Measurements from ENCODE around the gene PTPRT.

PTPRT gene

GRCh38 chr20:42656130-42656529 is 533.6 kb downstream of the PTPRT start:
- no peak for TF ChIP-seq ZNF19 (tag by site-specific recombination; IDR thresholded peaks at IDR 0.05; ENCODE audit: low read depth)
- TF ChIP-seq BCL6B (tag by site-specific recombination; IDR thresholded peaks at IDR 0.05), result no peak
- TF ChIP-seq ZNF501 (tag by site-specific recombination; IDR thresholded peaks at IDR 0.05), result no peak
- TF ChIP-seq ZNF248 (tag by site-specific recombination; IDR thresholded peaks at IDR 0.05), result no peak
- no peak for TF ChIP-seq ZFP37 (tag by site-specific recombination; IDR thresholded peaks at IDR 0.05)
- no peak for TF ChIP-seq ZNF140 (tag by site-specific recombination; IDR thresholded peaks at IDR 0.05)
- TF ChIP-seq ZNF350 (tag by site-specific recombination; IDR thresholded peaks at IDR 0.05), result no peak
- no peak for TF ChIP-seq ZNF423 (tag by site-specific recombination; IDR thresholded peaks at IDR 0.05)
- TF ChIP-seq HOXC10 (CRISPR knock-in tag; IDR thresholded peaks at IDR 0.05), result no peak
- no peak for TF ChIP-seq ZNF48 (tag by site-specific recombination; IDR thresholded peaks at IDR 0.05)
- no peak for TF ChIP-seq ZNF768 (tag by site-specific recombination; IDR thresholded peaks at IDR 0.05)
- TF ChIP-seq ZNF624 (tag by site-specific recombination; IDR thresholded peaks at IDR 0.05), result no peak
- no peak for TF ChIP-seq ZFP69B (tag by site-specific recombination; IDR thresholded peaks at IDR 0.05)
- TF ChIP-seq SP7 (tag by site-specific recombination; IDR thresholded peaks at IDR 0.05), result no peak
- no peaks in the 10 kb centered on the region for H3K4me1 ChIP-seq (ENCODE audit: control insufficient read depth, insufficient read depth, low read length)
- no peaks in the 10 kb centered on the region for H3K9me3 ChIP-seq (ENCODE audit: control insufficient read depth, insufficient read depth, low read depth, low read length)
- H3K36me3 ChIP-seq (ENCODE audit: control insufficient read depth in 2 of 2, insufficient read depth in 1 of 2, low read length in 2 of 2), result no peaks in the 10 kb centered on the region
- POLR2A ChIA-PET, result no interaction called here
- CTCF ChIA-PET, result no interaction called here
- H3K4me3 ChIP-seq (ENCODE audit: low read depth, low read length), result no peak overlapping the region
- no peak overlapping the region for H3K27ac ChIP-seq (ENCODE audit: extremely low read depth, low read depth, low read length)

- CTCF ChIA-PET, result no interaction called here
- POLR2A ChIA-PET, result no interaction called here
- Histone ChIP-seq H3K4me1 (ENCODE audit: control insufficient read depth, insufficient read depth, low read length) (no peaks in the 10 kb centered on the region), H3K27ac (ENCODE audit: extremely low read depth, low read depth, low read length) (no peak overlapping the region), H3K36me3 (ENCODE audit: control insufficient read depth in 2 of 2, insufficient read depth in 1 of 2, low read length in 2 of 2) (no peaks in the 10 kb centered on the region), H3K9me3 (ENCODE audit: control insufficient read depth, insufficient read depth, low read depth, low read length) (no peaks in the 10 kb centered on the region), H3K4me3 (ENCODE audit: low read depth, low read length) (no peak overlapping the region)
- TF ChIP-seq HOXD13 (CRISPR knock-in tag; IDR thresholded peaks at IDR 0.05; ENCODE audit: borderline replicate concordance) (no peak), ZNF785 (tag by site-specific recombination; IDR thresholded peaks at IDR 0.05) (no peak)
Measured at GRCh38 chr20:42652266-42652665, 537.4 kb downstream of the PTPRT start.

- POLR2A ChIA-PET, result no interaction called here
- Histone ChIP-seq H3K9me3 (ENCODE audit: control insufficient read depth, insufficient read depth, low read depth, low read length) (no peaks in the 10 kb centered on the region), H3K4me3 (ENCODE audit: low read depth, low read length) (no peak overlapping the region), H3K27ac (ENCODE audit: extremely low read depth, low read depth, low read length) (no peak overlapping the region), H3K4me1 (ENCODE audit: control insufficient read depth, insufficient read depth, low read length) (no peaks in the 10 kb centered on the region), H3K36me3 (ENCODE audit: control insufficient read depth in 2 of 2, insufficient read depth in 1 of 2, low read length in 2 of 2) (no peaks in the 10 kb centered on the region)
- CTCF ChIA-PET, result no interaction called here
- TF ChIP-seq ZBTB17 (tag by site-specific recombination; IDR thresholded peaks at IDR 0.05), result no peak
- no peak for TF ChIP-seq ZNF341 (tag by site-specific recombination; IDR thresholded peaks at IDR 0.05; ENCODE audit: low read depth)
- TF ChIP-seq ZNF394 (tag by site-specific recombination; IDR thresholded peaks at IDR 0.05; ENCODE audit: borderline replicate concordance), result no peak
- TF ChIP-seq ZNF211 (tag by site-specific recombination; IDR thresholded peaks at IDR 0.05; ENCODE audit: low read depth), result no peak
- no peak for TF ChIP-seq ZSCAN18 (tag by site-specific recombination; IDR thresholded peaks at IDR 0.05)
- TF ChIP-seq BCL11B (tag by site-specific recombination; IDR thresholded peaks at IDR 0.05; ENCODE audit: low read depth), result no peak
- no peak for TF ChIP-seq ZNF112 (tag by site-specific recombination; IDR thresholded peaks at IDR 0.05)
- no peak for TF ChIP-seq ZNF521 (tag by site-specific recombination; IDR thresholded peaks at IDR 0.05)
- TF ChIP-seq ZNF184 (tag by site-specific recombination; IDR thresholded peaks at IDR 0.05), result no peak
- no peak for TF ChIP-seq ZNF157 (tag by site-specific recombination; IDR thresholded peaks at IDR 0.05)
- no peak for TF ChIP-seq ZNF843 (tag by site-specific recombination; IDR thresholded peaks at IDR 0.05)
- TF ChIP-seq ZNF391 (tag by site-specific recombination; IDR thresholded peaks at IDR 0.05; ENCODE audit: borderline replicate concordance, low read depth), result no peak
- no peak for TF ChIP-seq KLF9 (tag by site-specific recombination; IDR thresholded peaks at IDR 0.05; ENCODE audit: low read depth)
- TF ChIP-seq AEBP2 (tag by site-specific recombination; IDR thresholded peaks at IDR 0.05; ENCODE audit: borderline replicate concordance), result no peak
Measured at GRCh38 chr20:42650191-42650746, 539.4 kb downstream of the PTPRT start.
